Camera-type eye (tissue), 1 donor: ENCODE data around the gene ANKH. TPM values are rescaled to one million over a fixed set of nuclear protein-coding genes. Genes with fewer than 3 reads are reported as not detected.

Experiments
- total RNA-seq: library from RNA; depleted of rRNA; stranded (reverse); fragments of >200 nt; gene quantifications from one replicate; pipeline ENCODE4 v1.2.3, GENCODE V29; 2014

ANKH gene
- 50.7 TPM for total RNA-seq

GRCh38 chr5:14871214-14872069 is at the start of gene ANKH:
Gene ANKH, minus strand, starts transcription at chr5:14871778. Its CDS starts 331 bp downstream, at chr5:14871447.

GRCh38 chr5:14664270-14665100 is 207.1 kb downstream of the ANKH start, which contains the start of gene OTULIN:
Gene OTULIN, plus strand, starts transcription at chr5:14664718. Its CDS starts 108 bp downstream, at chr5:14664826.

Other genes with a start within 250 kb of the ANKH start
- 26.6 TPM for gene OTULIN, start 207.1 kb downstream of the ANKH start, total RNA-seq